ENCODE data around the gene PTPN7.
"Not testable (repeated sequence)": the region's sequence is repeated elsewhere in the genome, so short reads cannot be mapped to it uniquely, and the experiment has no call there.

PTPN7 gene

DNA sequence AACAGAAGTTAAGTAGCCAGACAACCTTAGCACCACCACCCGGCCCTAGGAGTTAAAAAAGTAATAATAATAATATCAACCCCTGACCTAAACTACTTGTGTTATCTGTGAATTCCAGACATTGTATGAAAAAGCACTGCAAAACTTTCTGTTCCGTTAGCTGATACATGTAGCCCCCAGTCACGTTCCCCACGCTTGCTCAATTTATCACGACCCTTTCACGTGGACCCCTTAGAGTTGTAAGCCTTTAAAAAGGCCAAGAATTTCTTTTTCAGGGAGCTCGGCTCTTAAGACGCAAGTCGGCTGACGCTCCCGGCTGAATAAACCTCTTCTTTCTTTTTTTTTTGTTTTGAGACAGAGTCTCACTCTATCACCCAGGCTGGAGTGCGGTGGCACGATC, 6.7 kb upstream of the PTPN7 start:
- not testable (repeated sequence) for DNase-seq (ENCODE audit: low read depth, low spot score)

DNA sequence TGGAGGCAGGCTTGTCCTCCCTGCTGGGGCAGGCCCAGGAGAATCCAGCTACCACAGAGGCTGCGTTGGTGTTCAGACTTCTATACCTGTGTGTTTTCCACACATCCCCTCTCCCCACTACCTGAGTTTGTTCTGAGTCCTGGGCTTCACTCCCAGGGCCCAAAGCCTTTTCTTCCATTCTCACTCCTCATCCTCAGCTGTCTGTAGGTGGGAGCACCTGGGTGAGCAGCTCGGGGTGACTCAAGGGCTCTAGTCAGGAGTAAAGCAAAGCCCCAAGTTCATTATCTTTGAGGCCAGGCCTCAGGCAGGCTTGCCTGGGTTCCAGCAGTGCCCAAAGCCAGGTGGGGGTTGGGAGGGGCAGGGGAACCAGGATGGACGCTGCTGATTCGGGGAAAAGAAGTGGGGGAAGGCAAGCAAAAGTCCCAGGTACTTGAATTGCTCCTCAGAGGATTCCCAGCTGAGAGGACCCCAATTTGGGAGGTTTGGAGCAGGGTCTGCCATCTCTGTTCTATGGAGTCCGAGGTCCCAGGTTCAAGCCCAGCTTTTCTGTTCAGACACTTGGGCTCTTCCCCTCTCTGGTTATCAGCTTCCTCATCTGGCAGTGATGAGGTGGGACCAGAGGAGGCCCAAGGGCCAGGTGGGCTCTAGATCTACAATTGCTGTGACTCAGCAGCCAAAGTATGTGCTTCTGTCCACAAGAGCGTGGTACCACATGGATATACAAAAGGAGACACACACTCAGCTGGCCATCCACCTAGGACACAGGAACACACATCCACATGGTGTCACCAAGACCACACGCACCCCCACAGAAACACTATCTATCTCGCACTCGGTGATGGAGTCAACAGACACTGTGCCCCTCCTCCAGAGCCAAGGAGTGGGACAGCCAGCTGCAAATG, 5.8 kb upstream of the PTPN7 start:
- DNase-seq (ENCODE audit: low read depth, low spot score): no peak

DNA sequence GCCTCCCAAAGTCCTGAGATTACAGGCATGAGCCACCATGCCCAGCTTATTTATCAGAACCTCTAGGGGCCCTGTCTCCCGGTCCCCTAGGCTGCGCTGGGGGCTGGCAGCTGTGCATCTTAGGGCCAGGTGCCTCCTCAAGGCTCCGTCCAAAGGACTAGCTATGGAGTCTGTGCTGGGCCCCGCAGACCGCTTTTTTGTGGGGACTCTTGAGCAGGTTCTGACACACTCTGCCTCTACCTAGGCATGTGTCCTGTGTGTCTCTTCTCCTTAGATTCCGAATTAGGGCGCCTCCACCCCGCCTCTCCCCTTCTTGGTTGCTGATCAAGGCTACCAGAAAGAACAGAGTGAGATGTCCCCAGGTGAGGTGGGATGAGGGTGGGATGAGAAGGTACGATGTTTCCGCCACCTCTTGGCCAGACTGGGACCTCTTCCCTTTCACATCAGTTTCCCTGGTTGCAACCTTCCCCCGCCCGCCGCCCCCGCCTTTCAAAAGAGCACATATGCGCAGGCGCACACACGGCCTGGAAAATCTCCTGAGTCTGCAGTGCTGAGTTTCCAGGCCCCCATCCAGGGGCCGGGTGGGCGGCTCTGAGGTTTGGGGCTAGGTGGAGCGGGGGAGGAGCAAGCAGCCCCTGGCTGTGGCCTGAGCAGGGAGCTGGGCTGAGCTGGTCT, 5.0 kb upstream of the PTPN7 start:
- DNase-seq (ENCODE audit: low read depth, low spot score): no peak

DNA sequence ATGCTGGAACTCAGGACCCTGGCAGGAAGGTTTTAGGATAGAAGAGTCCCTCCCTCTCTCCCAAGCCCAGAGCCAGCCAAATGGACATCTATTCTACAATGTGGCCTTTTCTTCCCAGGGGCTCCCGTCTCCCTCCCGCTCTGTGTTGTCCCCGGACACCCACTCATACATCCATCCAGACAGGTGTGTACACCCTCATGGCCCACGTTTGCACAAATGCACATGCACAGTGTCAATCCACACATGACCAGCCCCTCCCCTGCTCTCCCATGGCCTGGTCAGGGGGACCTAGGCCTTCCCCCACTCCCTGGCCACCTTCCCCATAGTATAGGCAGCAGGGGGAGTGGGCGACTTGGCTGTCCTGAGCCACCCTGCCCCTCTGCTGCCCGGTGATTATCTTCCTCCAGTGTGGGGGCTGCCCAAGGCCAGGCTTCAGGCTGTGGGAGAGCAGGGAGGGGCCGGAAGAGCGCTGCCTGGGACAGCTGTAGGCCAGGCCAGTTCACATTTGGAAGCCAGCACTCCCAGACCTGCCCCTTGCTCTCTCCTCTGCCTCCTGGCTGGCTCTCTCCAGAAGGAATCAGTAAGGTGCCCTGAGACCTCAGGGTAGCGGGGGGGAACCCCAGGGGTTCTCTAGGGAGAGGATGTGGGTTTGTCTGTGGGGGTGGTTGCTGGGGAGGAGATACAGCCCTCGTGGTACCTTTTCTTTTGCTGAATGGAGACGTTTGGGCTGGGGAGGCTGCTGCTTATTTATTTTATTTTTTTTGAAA, 4.1 kb upstream of the PTPN7 start:
- peak; percentile 52 for DNase-seq (ENCODE audit: low read depth, low spot score)

DNA sequence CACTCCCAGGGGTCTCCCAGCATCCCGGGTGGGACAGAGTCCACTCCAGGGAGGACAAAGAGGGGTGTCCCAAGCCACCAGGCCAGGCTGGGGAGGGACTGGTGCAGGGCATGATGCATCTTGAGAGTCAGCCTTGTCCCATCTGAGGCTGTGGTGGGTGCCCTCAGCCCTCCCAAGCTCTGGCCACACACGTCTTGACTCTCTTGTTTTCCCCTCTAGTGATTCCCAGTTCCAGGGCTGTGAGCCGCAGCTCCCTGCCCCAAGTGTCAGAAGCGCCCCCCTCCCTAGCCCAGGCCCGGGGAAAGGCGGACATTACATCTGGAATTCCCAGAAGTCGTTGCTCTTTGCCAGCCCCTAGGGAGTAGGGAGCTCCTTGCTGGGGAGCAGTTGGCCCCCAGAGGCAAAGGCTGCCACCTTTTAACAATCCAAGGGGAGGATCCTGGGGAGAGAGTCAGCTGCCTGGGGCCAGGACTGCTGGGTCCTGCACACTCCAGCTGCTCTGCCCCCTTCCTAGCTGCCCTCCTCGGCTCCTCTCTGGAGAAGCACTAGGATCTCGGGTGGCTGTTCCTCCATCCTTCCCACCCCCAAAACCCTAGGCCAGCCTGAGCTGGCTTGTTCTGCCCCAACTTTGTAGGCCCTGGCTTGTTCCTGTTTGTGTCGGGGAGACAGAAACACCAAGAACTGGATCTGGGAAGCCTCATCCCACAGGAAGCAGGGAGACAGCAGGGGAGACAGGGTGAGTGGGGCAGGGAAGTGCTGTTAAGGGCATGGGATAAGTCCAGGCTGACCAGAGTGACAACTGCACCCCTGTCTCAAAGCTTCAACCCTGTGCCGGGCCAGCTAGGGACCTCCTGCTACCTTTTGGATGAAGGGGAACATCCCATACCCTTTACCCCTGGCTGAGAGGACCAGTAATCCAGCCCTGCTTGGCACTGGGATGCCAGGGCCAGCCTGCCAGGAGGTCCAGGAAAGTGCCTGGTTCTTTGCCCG, 3.2 kb upstream of the PTPN7 start:
- DNase-seq (ENCODE audit: low read depth, low spot score): no peak

DNA sequence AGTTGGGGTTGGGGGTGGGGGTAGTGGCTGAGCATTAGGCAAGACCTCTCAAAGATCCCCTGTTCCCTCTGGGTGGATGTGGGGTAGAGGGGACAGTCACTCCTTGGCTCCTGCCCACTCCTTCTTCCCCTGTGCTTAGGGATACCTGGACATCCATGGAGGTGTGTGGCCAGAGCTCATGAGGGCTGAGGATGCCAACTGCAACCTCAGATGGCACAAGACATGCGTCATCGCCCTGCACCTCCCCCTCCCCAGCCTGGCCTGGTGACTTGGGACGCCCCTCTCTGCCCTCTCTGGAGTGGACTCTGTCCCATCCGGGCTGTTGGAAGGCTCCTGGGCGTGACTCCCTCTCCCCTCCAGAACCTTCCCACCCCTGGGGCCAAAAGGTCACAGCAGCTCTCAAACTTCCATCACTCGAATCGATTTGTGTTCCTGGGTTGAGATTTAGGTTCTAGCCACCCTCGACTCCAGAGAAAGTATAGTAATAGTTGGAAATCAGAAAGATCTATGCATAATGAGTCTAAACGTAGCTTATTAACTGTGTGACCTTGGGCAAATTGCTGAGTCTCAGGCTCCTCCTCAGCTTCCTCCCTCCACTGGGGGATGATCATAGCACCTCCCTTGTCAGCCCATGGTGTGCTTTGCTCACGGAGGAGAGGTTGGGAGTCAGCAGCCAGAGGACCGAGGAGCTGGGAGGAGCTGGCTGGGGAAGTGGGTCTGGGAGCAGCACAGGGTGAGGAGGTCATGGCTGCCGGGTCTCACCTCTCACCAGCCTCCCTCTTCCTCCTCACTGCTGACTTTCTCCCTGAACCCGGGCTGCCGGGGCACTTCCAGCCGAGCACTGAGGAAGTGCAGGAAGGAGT, 2.2 kb upstream of the PTPN7 start:
- DNase-seq (ENCODE audit: low read depth, low spot score): no peak

DNA sequence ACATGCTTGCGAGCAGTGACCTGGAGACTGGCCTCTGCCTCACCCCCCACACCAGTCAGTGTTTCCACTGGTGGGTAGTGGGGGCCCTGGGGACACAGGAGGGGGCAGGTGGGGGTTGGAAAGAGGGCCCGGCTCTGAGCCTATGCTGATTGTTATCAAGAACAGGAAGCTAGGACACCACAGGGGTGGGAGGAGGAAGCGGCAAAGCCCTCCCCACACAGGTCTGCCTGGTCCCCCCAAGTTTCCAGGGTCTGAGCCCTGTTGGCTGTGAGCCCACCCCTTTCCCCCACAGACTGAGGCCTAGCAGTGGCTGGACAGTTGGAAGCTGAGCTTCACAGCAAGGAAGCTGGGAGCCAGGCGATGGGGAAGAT, 1.6 kb upstream of the PTPN7 start:
- DNase-seq (ENCODE audit: low read depth, low spot score): no peak

DNA sequence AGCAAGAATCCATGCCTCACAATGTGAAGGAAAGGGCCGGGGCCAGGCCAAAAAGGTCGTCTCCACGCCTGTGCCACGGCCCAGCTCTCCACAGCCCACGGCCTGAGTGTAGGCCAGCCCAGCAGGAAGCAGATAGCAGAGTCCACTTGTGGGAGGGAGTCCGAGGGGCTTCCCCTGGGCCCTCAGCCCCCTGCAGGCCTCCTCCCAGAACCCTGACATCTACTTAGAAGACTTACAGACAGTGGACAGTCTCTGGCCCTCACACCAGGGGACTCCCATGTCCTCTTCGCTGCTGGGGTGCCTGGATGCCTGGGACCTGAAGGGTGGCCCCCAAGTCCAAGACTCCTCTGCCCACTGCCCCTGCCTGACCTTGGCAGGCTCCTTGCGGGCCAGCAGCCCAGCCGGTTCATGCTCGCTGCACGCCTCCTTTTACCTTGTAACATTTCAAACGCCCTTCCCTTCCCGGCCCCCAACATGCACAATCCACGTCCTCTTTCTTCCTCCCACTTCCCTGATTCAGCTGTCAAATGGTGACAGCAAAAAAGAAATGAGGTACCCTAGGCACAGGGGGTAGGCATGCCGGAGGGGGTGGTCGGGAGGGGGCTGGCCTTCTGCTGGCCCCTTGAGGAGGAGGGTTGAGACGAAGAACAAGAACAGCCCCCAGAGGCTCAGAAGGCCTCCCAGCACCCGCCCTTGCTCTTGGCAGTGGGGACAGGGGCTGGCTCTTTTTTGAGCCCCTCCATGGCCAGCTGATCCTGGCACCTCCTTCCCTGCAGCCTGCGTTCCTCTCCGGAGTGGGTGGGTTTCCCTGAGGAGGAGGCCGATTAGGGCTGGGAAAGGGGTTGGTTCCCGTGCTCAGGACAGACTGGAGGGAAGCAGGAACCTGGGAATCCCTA, 997 bp upstream of the PTPN7 start:
- DNase-seq (ENCODE audit: low read depth, low spot score): no peak

DNA sequence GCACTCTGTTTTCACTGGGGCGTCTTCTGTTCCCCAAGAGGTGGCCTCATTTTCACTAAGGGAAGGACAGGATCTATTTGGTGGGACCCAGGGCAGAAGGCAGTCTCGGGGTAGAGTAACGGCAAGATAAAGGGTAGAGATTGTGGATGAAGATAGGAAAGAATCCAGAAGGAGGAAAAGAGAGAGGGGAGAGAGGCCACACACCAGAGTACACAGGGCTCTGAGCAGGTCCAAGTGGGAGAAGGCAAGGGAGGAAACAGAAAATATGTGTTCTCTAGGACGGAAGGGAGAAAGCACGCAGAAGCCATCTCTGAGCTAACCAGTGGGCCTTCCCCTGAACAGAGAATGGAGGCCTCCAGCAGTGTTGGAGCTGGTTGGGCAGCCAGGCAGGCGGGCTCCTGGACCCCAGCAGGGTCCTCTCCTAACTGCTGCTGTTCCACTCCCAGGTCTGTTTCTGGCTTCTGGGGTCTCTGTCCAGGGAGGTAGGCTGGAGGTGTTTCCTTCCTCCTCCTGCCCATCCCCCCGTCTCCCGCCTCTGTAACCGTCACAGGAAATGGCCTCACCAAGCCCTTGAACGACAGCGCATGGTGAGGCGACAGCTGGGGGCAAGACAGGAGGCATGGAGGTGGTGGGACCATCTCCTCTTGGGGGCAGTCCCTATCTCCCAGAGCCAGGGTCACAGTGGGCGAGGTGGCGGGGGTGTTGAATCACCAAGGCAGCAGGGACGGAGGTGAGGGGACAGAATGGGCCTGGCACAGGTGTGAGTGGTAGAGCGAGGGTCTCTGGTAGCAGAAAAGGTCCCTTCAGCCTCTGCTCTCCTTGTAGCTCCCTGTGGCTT, 649 bp downstream of the PTPN7 start:
- DNase-seq (ENCODE audit: low read depth, low spot score): peak; percentile 39

DNA sequence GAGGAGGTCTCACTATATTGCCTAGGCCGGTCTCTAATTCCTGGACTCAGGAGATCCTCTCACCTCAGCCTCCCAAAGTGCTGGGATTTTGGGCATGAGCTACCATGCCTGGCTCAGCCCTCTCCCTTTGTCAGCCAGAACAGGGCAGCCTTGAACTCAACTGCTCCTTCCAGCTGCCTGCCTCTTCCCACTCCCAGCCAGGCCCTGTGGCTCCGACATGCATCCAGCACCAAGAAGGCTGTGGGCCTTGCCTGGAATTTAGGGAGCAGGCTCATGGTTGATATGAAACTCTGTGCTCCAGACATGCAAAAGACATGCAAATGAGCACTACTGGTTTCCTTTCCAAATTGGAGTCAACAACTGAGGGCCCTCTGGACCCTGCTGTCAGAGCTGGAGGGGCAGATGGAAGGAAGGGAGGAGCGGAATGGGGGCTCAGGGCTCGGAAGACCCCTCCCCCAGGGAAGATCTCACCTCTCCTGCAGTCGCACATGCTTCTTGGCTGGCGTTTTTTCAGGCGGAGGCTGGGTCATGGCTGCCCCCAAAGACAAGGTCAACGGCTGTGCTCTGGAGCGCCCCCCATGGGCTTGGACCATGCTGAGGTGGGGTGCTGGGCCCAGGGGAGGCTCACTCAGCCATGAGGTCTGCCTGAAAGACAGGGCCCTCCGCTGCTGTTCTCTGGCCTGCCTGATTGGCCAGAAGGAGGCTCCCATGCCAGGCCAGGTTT, 1.4 kb downstream of the PTPN7 start:
- DNase-seq (ENCODE audit: low read depth, low spot score): no peak

DNA sequence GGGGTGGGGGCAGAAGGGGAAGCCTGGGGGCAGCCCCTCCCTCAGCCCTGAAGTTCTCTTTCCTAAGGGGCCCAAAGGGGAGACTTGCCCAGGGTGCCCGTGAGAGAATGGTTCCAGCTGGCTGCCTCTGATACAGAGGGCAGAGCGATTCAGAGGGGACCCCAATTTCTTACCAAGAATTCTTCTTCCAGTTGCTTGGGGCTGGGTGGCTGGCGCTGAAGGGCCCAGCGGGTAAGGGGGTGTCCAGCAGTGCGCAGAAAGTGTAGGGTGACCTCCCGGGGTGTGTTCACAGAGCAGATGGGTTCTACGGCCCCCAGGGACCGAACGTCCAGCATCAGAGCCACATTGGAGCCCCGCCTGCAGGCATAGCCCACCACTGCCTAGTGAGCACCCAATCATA, 2.5 kb downstream of the PTPN7 start:
- no peak for DNase-seq (ENCODE audit: low read depth, low spot score)

DNA sequence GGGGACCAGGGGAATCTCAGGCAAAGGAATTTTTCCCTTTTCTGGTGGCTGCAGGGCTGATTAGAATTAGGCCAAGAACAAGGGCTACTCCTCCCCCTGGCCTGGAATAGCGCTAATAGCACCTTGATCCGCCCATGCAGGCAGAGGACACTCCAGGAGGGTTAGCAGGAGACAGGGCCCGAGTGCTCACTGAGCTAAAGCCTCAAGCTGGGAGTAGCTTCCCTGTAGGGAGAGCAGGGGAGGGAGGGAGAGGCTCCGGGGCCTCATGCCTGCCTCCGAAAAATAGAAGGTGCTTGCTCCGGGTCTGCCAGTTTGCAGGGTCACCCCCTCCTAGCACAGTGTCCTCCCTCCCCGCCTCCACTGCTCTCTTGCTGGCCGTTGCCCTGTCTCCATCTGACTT, 3.8 kb downstream of the PTPN7 start:
- no peak for DNase-seq (ENCODE audit: low read depth, low spot score)

DNA sequence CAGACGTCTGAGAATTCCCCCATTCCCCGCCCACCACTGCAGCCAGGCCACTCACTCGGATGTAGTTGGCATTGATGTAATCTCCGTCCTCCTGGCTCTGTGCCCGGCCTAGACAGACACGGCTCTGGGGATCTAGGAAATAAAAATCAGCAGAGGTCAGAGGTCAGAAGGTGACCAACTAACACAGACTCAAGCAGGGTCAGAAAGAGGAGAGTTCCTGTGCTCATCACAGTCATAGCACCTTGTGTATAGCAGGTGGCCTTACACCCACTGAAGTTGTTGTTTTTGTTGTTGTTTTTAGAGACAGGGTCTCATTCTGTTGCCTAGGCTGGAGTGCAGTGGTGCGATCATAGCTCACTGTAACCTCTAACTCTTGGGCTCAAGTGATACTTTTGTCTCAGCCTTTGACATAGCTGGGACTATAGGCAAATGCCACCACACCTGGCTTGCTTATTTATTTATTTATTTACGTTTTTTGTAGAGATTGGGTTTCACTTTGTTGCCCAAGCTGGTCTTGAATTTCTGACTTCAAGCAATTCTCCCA, 4.9 kb downstream of the PTPN7 start:
- DNase-seq (ENCODE audit: low read depth, low spot score): no peak

DNA sequence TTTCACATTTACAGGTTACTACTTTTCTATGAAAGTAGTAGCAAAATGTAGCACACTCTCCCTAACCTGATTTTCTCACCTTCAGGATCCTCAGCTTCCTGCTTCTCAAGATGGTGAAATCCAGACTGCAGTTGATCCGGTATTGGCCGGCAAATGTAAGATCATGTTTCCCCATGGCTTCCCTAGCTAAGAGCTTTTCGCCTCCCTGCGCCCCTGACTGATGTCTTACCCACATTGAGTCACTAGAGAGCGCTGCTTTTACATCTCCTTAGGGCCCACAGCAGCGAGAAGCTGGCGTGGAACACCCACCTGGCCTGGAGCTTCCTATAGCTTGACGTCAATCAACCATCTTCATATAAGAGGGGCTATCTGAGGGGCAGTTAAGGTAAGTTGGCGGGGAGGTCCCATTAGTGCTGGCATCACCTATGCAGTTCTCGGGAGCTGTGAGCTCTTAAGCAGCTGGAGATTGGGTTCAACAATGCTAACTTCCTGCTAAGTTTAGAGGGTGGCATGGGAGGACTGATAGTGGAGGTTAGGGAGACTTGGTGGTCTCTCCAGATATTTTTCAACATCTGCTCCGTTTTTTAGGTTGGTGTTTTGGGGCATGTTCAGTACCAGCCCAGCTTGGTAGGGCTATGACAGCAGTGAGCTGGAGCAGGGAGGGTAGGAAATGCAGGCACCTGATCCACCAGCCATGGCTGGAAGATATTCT, 5.5 kb downstream of the PTPN7 start:
- no peak for DNase-seq (ENCODE audit: low read depth, low spot score)

DNA sequence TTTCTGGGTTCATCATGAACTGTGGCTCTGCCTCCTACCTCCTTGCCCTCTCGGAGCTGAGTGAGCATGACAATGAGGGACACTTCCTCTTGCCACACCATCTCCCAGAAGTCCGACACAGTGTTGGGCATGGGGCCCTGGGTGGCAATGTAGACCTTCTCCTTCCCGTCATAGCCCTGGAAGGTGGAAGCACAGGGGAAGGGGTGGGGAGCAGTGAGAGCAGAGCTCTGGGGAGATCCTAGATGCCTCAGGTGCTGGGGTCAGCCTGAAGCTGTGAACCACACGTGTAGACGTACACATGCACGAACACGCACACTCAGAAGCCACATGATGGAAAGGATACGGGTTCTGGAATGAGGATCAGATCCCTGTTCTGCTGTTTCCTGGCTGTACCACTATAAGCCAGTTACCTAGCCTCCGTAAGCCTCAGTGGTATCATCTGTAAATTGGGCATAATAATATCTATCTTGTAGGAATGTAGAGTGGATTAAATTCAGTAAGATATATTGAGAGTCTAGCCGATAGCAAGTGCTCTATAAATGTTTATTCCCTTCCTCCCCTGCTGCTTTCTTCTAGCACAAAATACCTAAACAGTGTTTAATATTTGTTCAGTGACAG, 6.1 kb downstream of the PTPN7 start:
- DNase-seq (ENCODE audit: low read depth, low spot score): no peak

DNA sequence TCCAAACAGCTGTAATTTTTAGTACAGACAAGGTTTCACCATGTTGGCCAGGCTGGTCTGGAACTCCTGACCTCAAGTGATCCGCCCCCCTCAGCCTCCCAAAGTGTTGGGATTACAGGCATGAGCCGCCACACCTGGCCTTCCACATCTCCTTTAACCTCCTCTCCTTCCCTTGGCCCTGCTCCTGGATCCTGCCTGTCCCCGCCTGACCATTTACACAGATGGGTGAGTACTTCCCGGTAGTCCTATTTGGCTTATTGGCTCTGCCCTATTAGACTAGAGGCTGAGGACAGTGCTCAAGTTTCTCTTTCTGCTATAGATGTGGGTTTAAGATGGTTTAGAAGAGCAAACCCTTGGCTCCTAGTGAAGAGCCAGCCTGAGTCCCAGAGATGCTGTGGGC, 7.1 kb downstream of the PTPN7 start:
- no peak for DNase-seq (ENCODE audit: low read depth, low spot score)

All from activated CD4-positive, CD25-positive, alpha-beta regulatory T cell treated with anti-CD3 and anti-CD28 coated beads, Interleukin-2, amount 50 U/mL, for 16 hours (primary cell).